Upper lobe of right lung (tissue), 1 donor: Measurements from ENCODE around the gene ZSCAN2. TPM values are rescaled to one million over a fixed set of nuclear protein-coding genes. Genes with fewer than 3 reads are reported as not detected.
A peak's percentile ranks its signal among the peaks of the same experiment; 100 is the strongest.
"Not testable (repeated sequence)": the region's sequence is repeated elsewhere in the genome, so short reads cannot be mapped to it uniquely, and the experiment has no call there.

Experiments
- ATAC-seq: fragments of 200-7000 bp; cut with Tn5 transposase; one replicate; pipeline ENCODE4 v1.9.1; 2020; ENCODE audit warnings: mild to moderate bottlenecking, moderate library complexity
- DNase-seq: peaks from one replicate; pipeline ENCODE4 v3.0.0-alpha.2; 2020
- H3K27ac ChIP-seq: fragments of 200-600 bp; one replicate; pipeline ENCODE4 v1.8.0; 2022
- H3K27me3 ChIP-seq: fragments of 200-600 bp; one replicate; pipeline ENCODE4 v1.8.0; 2022; ENCODE audit warnings: mild to moderate bottlenecking
- H3K36me3 ChIP-seq: fragments of 200-600 bp; one replicate; pipeline ENCODE4 v1.8.0; 2022
- H3K4me1 ChIP-seq: fragments of 200-600 bp; one replicate; pipeline ENCODE4 v1.8.0; 2022
- H3K4me3 ChIP-seq: fragments of 200-600 bp; one replicate; pipeline ENCODE4 v1.8.0; 2022; ENCODE audit warnings: mild to moderate bottlenecking
- H3K9me3 ChIP-seq: fragments of 200-600 bp; one replicate; pipeline ENCODE4 v1.8.0; 2022
- CTCF ChIP-seq: fragments of 200-600 bp; IDR thresholded peaks from one replicate; pipeline ENCODE4 v1.8.0; 2022; ENCODE audit warnings: antibody characterized with exemption
- intact Hi-C: fragments of 100-400 bp; cut with DNase I; formaldehyde crosslinking; loops from one replicate; pipeline ENCODE4 v1.11.0; 2022
- total RNA-seq: library from RNA; stranded (reverse); fragmentation: NEBNext Ultra II Directional; extraction: Animal tissue kit (Norgen Biotek cat#: 25700); gene quantifications from one replicate; pipeline ENCODE4 v1.2.1, GENCODE V29; 2021
- donor health status: DM: no; HTN: yes; CAD: no; lungs with severe emphysema.

Gene ZSCAN2
- total RNA-seq, 1 donor from 2014 or later, result 5.8 TPM

GRCh38 chr15:84572231-84572630, 28.6 kb upstream of the ZSCAN2 start:
- intact Hi-C loops, result no loop called here
- H3K4me3 ChIP-seq, result no peak overlapping the region
- H3K9me3 ChIP-seq, result no peaks in the 10 kb centered on the region
- no peak for DNase-seq
- no peaks in the 10 kb centered on the region for H3K36me3 ChIP-seq
- H3K27ac ChIP-seq, result no peak overlapping the region
- TF ChIP-seq CTCF, result no peak
- no peaks in the 10 kb centered on the region for H3K27me3 ChIP-seq
- ATAC-seq, result no peak
- H3K4me1 ChIP-seq, result peaks cover 5% of the 10 kb centered on the region

GRCh38 chr15:84575493-84575892, 25.3 kb upstream of the ZSCAN2 start:
- H3K4me1 ChIP-seq, result no peaks in the 10 kb centered on the region
- no peaks in the 10 kb centered on the region for H3K36me3 ChIP-seq
- ATAC-seq (no peak), DNase-seq (no peak)
- no peak overlapping the region for H3K27ac ChIP-seq
- intact Hi-C loops, result no loop called here
- no peaks in the 10 kb centered on the region for H3K9me3 ChIP-seq
- no peak overlapping the region for H3K4me3 ChIP-seq
- TF ChIP-seq CTCF, result no peak
- no peaks in the 10 kb centered on the region for H3K27me3 ChIP-seq

GRCh38 chr15:84577891-84578290, 22.9 kb upstream of the ZSCAN2 start:
- H3K4me3 ChIP-seq, H3K27me3 ChIP-seq, H3K4me1 ChIP-seq, H3K9me3 ChIP-seq, ATAC-seq, H3K27ac ChIP-seq, H3K36me3 ChIP-seq, DNase-seq, intact Hi-C loops: not testable (repeated sequence)

- intact Hi-C loops, H3K27ac ChIP-seq, H3K27me3 ChIP-seq, H3K36me3 ChIP-seq, H3K9me3 ChIP-seq, DNase-seq, H3K4me3 ChIP-seq, H3K4me1 ChIP-seq: not testable (repeated sequence)
- ATAC-seq, result peak; percentile 71
Observed at GRCh38 chr15:84579261-84579721, 21.5 kb upstream of the ZSCAN2 start.

- H3K27ac ChIP-seq, intact Hi-C loops, H3K36me3 ChIP-seq, H3K4me3 ChIP-seq, H3K27me3 ChIP-seq, H3K9me3 ChIP-seq, H3K4me1 ChIP-seq, DNase-seq: not testable (repeated sequence)
- peak; percentile 84 for ATAC-seq
Observed at GRCh38 chr15:84581676-84582428, 19.0 kb upstream of the ZSCAN2 start.

- Histone ChIP-seq H3K27ac (no peak overlapping the region), H3K4me3 (no peak overlapping the region), H3K36me3 (no peaks in the 10 kb centered on the region), H3K9me3 (no peaks in the 10 kb centered on the region), H3K27me3 (no peaks in the 10 kb centered on the region), H3K4me1 (no peaks in the 10 kb centered on the region)
- intact Hi-C loops, result no loop called here
- no peak for TF ChIP-seq CTCF
- no peak for DNase-seq
- ATAC-seq, result no peak
Observed at GRCh38 chr15:84582583-84583157, 18.1 kb upstream of the ZSCAN2 start.

GRCh38 chr15:84583921-84584320, 16.9 kb upstream of the ZSCAN2 start:
- H3K36me3 ChIP-seq, DNase-seq, H3K9me3 ChIP-seq, H3K27me3 ChIP-seq, intact Hi-C loops, H3K4me3 ChIP-seq, ATAC-seq, H3K4me1 ChIP-seq, H3K27ac ChIP-seq: not testable (repeated sequence)
